GF-D8 (cell line): Measurements from ENCODE around the gene GPR89B.
"Not testable (repeated sequence)": the region's sequence is repeated elsewhere in the genome, so short reads cannot be mapped to it uniquely, and the experiment has no call there.

Experiments
- DNase-seq: peaks from one replicate; lab custom pipeline; 2025; lab: John Stamatoyannopoulos, UW

GPR89B gene

GRCh38 chr1:147928236-147929132 is at the start of gene GPR89B:
Gene GPR89B (plus strand): TSS chr1:147928420. CDS start chr1:147928537, 117 bp downstream.
- peak; percentile 71 for DNase-seq

- no peak for DNase-seq
Observed at GRCh38 chr1:147879911-147880310, 48.3 kb upstream of the GPR89B start.

- DNase-seq, result no peak
Observed at GRCh38 chr1:147882535-147882934, 45.7 kb upstream of the GPR89B start.

- no peak for DNase-seq
Observed at GRCh38 chr1:147890177-147890790, 37.9 kb upstream of the GPR89B start.

GRCh38 chr1:147891088-147891487 is 37.1 kb upstream of the GPR89B start:
- no peak for DNase-seq

GRCh38 chr1:147892216-147892615 is 36.0 kb upstream of the GPR89B start:
- no peak for DNase-seq

GRCh38 chr1:147892731-147893214 is 35.4 kb upstream of the GPR89B start:
- no peak for DNase-seq

GRCh38 chr1:147895123-147895522 is 33.1 kb upstream of the GPR89B start:
- DNase-seq, result no peak

- DNase-seq, result no peak
Observed at GRCh38 chr1:147897029-147897752, 31.0 kb upstream of the GPR89B start.

GRCh38 chr1:147897789-147898188 is 30.4 kb upstream of the GPR89B start:
- no peak for DNase-seq

- DNase-seq, result no peak
Observed at GRCh38 chr1:147902253-147902845, 25.9 kb upstream of the GPR89B start, which contains the start of gene GJA8. Gene GJA8 (plus strand): TSS chr1:147902795. CDS start chr1:147907956, 5,161 bp downstream.

- DNase-seq, result no peak
Observed at GRCh38 chr1:147904726-147905125, 23.5 kb upstream of the GPR89B start.

- DNase-seq, result no peak
Observed at GRCh38 chr1:147907786-147908509, 20.3 kb upstream of the GPR89B start.

GRCh38 chr1:147912553-147912952 is 15.7 kb upstream of the GPR89B start:
- DNase-seq, result no peak

GRCh38 chr1:147913362-147913942 is 14.8 kb upstream of the GPR89B start:
- no peak for DNase-seq

- no peak for DNase-seq
Observed at GRCh38 chr1:147919896-147920295, 8.3 kb upstream of the GPR89B start.

GRCh38 chr1:147924813-147925212 is 3.4 kb upstream of the GPR89B start:
- DNase-seq, result no peak

GRCh38 chr1:147927215-147927614 is 1.0 kb upstream of the GPR89B start:
- not testable (repeated sequence) for DNase-seq

GRCh38 chr1:147927689-147928088 is 531 bp upstream of the GPR89B start:
- DNase-seq, result not testable (repeated sequence)

- not testable (repeated sequence) for DNase-seq
Observed at GRCh38 chr1:147931137-147931536, 2.9 kb downstream of the GPR89B start.

GRCh38 chr1:147935296-147935695 is 7.1 kb downstream of the GPR89B start:
- DNase-seq, result not testable (repeated sequence)
